K562 (cell line): ENCODE measurements around the gene EYA2. TPM values are rescaled to one million over a fixed set of nuclear protein-coding genes. Genes with fewer than 3 reads are reported as not detected.

Source experiments
- ATAC-seq: fragments of 200-7000 bp; cut with Tn5 transposase; 3 replicates; pipeline ENCODE4 v1.9.1; 2020; ENCODE audit warnings: moderate library complexity
- BruUV-seq: library from RNA; stranded (reverse); fragments of 400-500 nt; replicated peaks from 2 replicates; lab custom pipeline; 2021; lab: Mats Ljungman, UMichigan
- CTCF ChIA-PET: fragments of 300-600 bp; formaldehyde crosslinking; extraction: SDS; loops from one replicate; lab custom pipeline; 2021; ENCODE audit warnings: low intra/inter-chr PET ratio; lab: Yijun Ruan, JAX
- POLR2A ChIA-PET: fragments of 300-600, 350-650 bp; sonication (Branson Sonifier 250); formaldehyde crosslinking; extraction: SDS; loops from one replicate; lab custom pipeline; 2021; ENCODE audit warnings: antibody characterized with exemption, inconsistent platforms; lab: Yijun Ruan, JAX
- DNase-seq, 4 experiments: peaks; one replicate each; pipeline versions ENCODE4 v3.0.0 to v3.0.0-alpha.2; 2011 to 2018; ENCODE audit warnings: low spot score in 3 of 4, mixed read lengths in 3 of 4; ENCODE audit errors: extremely low read depth in 1 of 4
- FAIRE-seq: peaks from 2 replicates; lab custom pipeline; 2011; peaks lifted over from hg19 to GRCh38; lab: Jason Lieb, UNC
- H2AFZ ChIP-seq: 2 replicates; pipeline ENCODE4 v1.6.0; 2011; ENCODE audit warnings: low read depth, low read length, control low read depth, inconsistent platforms
- H3K27ac ChIP-seq: fragments of 200-600 bp; 3 replicates; pipeline ENCODE4 v1.8.0; 2011; ENCODE audit warnings: low read depth, mild to moderate bottlenecking, control low read depth, inconsistent platforms, low read length, moderate library complexity, mixed read lengths; ENCODE audit errors: extremely low read depth
- H3K27me3 ChIP-seq, 2 experiments: fragments of 300-600 bp in 1 of 2; 2 replicates in 1 of 2; 3 replicates in 1 of 2; pipeline versions ENCODE4 v1.6.0 to v1.8.0; 2011; ENCODE audit warnings: inconsistent platforms in 2 of 2, low read length in 2 of 2, mild to moderate bottlenecking in 1 of 2, mixed read lengths in 1 of 2, moderate library complexity in 1 of 2; ENCODE audit not compliant: control insufficient read depth in 2 of 2, insufficient read depth in 2 of 2
- H3K36me3 ChIP-seq: fragments of 300-600 bp; 3 replicates; pipeline ENCODE4 v1.8.0; 2011; ENCODE audit warnings: mild to moderate bottlenecking, low read length, inconsistent platforms; ENCODE audit not compliant: control insufficient read depth, insufficient read depth
- H3K4me1 ChIP-seq, 2 experiments: fragments of 200-600 bp in 1 of 2; replicated peaks in 1 of 2; 2 replicates in 1 of 2; 3 replicates in 1 of 2; pipeline versions ENCODE4 v1.5.1 to v1.8.0; 2011; ENCODE audit warnings: inconsistent platforms in 2 of 2, low read length in 2 of 2, mild to moderate bottlenecking in 1 of 2, mixed read lengths in 1 of 2, moderate library complexity in 1 of 2; ENCODE audit not compliant: control insufficient read depth in 2 of 2, insufficient read depth in 2 of 2
- H3K4me2 ChIP-seq: 2 replicates; pipeline ENCODE4 v1.6.1; 2011; ENCODE audit warnings: low read length, control low read depth, inconsistent platforms, mixed read lengths; ENCODE audit not compliant: insufficient read depth
- H3K4me3 ChIP-seq: fragments of 200-600 bp; sonication (generic), shearing (Covaris generic); 2 replicates; pipeline ENCODE4 v1.5.1; 2016; ENCODE audit warnings: control low read depth, inconsistent platforms
- H3K79me2 ChIP-seq: fragments of 200-600 bp; 3 replicates; pipeline ENCODE4 v1.8.0; 2011; ENCODE audit warnings: low read length, inconsistent platforms; ENCODE audit not compliant: control insufficient read depth, insufficient read depth
- H3K9ac ChIP-seq, 2 experiments: 2 replicates each; pipeline versions ENCODE4 v1.6.0 to v1.6.1; 2011; ENCODE audit warnings: low read depth in 2 of 2, low read length in 2 of 2, control low read depth in 1 of 2, inconsistent platforms in 1 of 2, mild to moderate bottlenecking in 1 of 2, mixed read lengths in 1 of 2; ENCODE audit not compliant: insufficient read depth in 1 of 2
- H3K9me1 ChIP-seq: one replicate; pipeline ENCODE4 v1.6.0; 2011; ENCODE audit warnings: inconsistent platforms, mild to moderate bottlenecking, low read length, moderate library complexity; ENCODE audit not compliant: control insufficient read depth, insufficient read depth
- H3K9me3 ChIP-seq: replicated peaks from 2 replicates; pipeline ENCODE4 v1.5.1; 2011; ENCODE audit warnings: low read depth, low read length, inconsistent platforms; ENCODE audit not compliant: control insufficient read depth, insufficient read depth
- H4K20me1 ChIP-seq: replicated peaks from 2 replicates; pipeline ENCODE4 v1.6.1; 2011; ENCODE audit warnings: low read length, inconsistent platforms, mixed read lengths; ENCODE audit not compliant: control insufficient read depth, insufficient read depth
- CBX8 ChIP-seq: fragments of 200-600 bp; sonication (generic); IDR thresholded peaks from 2 replicates; pipeline ENCODE4 v1.6.1; 2012; ENCODE audit warnings: borderline replicate concordance, mixed run types, low read depth, mild to moderate bottlenecking, moderate library complexity, mixed read lengths, low read length, control low read depth, inconsistent platforms; ENCODE audit not compliant: poor library complexity, severe bottlenecking; ENCODE audit errors: extremely low read depth
- CTBP1 ChIP-seq: fragments of 450-650 bp; IDR thresholded peaks from 2 replicates; pipeline ENCODE4 v1.6.1; 2016; ENCODE audit warnings: borderline replicate concordance
- HDAC2 ChIP-seq: fragments of 450-650 bp; IDR thresholded peaks from 2 replicates; pipeline ENCODE4 v1.6.1; 2016; ENCODE audit warnings: mild to moderate bottlenecking
- HNRNPL ChIP-seq: fragments of 200-400 bp; formaldehyde crosslinking; IDR thresholded peaks from 2 replicates; pipeline ENCODE4 v1.6.1; 2017; ENCODE audit warnings: low read depth, mild to moderate bottlenecking, low read length
- RREB1 ChIP-seq: fragments of 250-450 bp; sonication (Bioruptor Pico); IDR thresholded peaks from 2 replicates; pipeline ENCODE4 v1.4.0; 2020
- TBL1XR1 ChIP-seq, 2 experiments: IDR thresholded peaks; 2 replicates each; pipeline ENCODE4 v1.6.1; 2012; ENCODE audit warnings: improper control_type of control experiment in 2 of 2, low read length in 2 of 2, mild to moderate bottlenecking in 1 of 2
- ZNF212 ChIP-seq: fragments of 450-650 bp; formaldehyde crosslinking; IDR thresholded peaks from 2 replicates; pipeline ENCODE4 v1.4.0; 2020; ENCODE audit warnings: mild to moderate bottlenecking
- ZNF431 ChIP-seq: sonication (generic); formaldehyde crosslinking; IDR thresholded peaks from 2 replicates; pipeline ENCODE4 v1.8.0; 2022; ENCODE audit warnings: mild to moderate bottlenecking, missing genetic modification reagents
- ZSCAN29 ChIP-seq: fragments of 450-650 bp; IDR thresholded peaks from 2 replicates; pipeline ENCODE4 v1.6.1; 2017
- WGBS: fragments of 100-300 bp; shearing (Covaris generic); methylation state at CpG from one replicate; pipeline ENCODE4 v1.1.6; 2016; ENCODE audit warnings: low coverage, mixed read lengths; ENCODE audit not compliant: insufficient coverage; ENCODE audit errors: missing lambda C conversion rate; 5-methylcytosine and 5-hydroxymethylcytosine counted together
- in situ Hi-C: fragments of 300-500 bp; cut with MboI; formaldehyde crosslinking; loops from 4 replicates; pipeline ENCODE4 v1.15.0; 2018; ENCODE audit warnings: inconsistent platforms, mixed read lengths
- intact Hi-C: fragments of 100-400 bp; cut with micrococcal nuclease; formaldehyde crosslinking; loops from 2 replicates; pipeline ENCODE4 v1.14.2; 2022
- polyA plus RNA-seq, 8 experiments: library from polyadenylated mRNA; depleted of rRNA in 4 of 8; stranded (reverse) in 5 of 8; unstranded in 3 of 8; fragments of >200 nt; fragmentation: Nextera tagmentation in 2 of 8; fragmentation: Illumina TruSeq in 1 of 8; extraction: Ambion mirVana in 2 of 8; extraction: Trizol in 1 of 8; gene quantifications; 2 replicates each; pipeline versions ENCODE4 v1.2.1 to v1.2.3, GENCODE V29; 2011 to 2014; ENCODE audit warnings: inconsistent platforms in 1 of 8, missing spikeins in 1 of 8
- total RNA-seq, 7 experiments: library from RNA; depleted of rRNA in 6 of 7; stranded (reverse); fragments of >200 nt in 6 of 7; fragmentation: Illumina TruSeq in 2 of 7; extraction: Trizol in 2 of 7; gene quantifications; 2 replicates each; pipeline versions ENCODE4 v1.2.1 to v1.2.3, GENCODE V29; 2011 to 2021; ENCODE audit warnings: low replicate concordance in 1 of 7

EYA2 gene
- total and polyA plus RNA-seq, 9 of the 15 experiments (the other 6 are each of a cell fraction or from before 2014, with no cell fraction given): 0.03 TPM; not detected in 8

- no peaks in the 10 kb centered on the region for H3K9me3 ChIP-seq
- no peak overlapping the region for H3K27ac ChIP-seq
- TF ChIP-seq ZNF212 (CRISPR knock-in tag) (no peak), HDAC2 (no peak), ZSCAN29 (peak; percentile 42; the same call in 1 of the 2 replicates)
- FAIRE-seq: no peak
- H3K4me2 ChIP-seq: no peak overlapping the region
- ATAC-seq: no peak
- ChIA-PET POLR2A (no interaction called here), CTCF (no interaction called here)
- no peaks in the 10 kb centered on the region for H4K20me1 ChIP-seq
- H3K36me3 ChIP-seq: no peaks in the 10 kb centered on the region
- H3K27me3 ChIP-seq: peaks cover 37 to 48% of the 10 kb centered on the region in 2 experiments; a peak in 4 of 5 replicates
- in situ Hi-C loops (no loop called here), intact Hi-C loops (no loop called here)
- WGBS: 4% methylated on average over 49 of the region's 65 CpGs
- no TSS peak for BruUV-seq
- DNase-seq: no peak
- no peak overlapping the region for H2AFZ ChIP-seq
- H3K9ac ChIP-seq: no peak overlapping the region
- no peaks in the 10 kb centered on the region for H3K79me2 ChIP-seq
- no peaks in the 10 kb centered on the region for H3K4me1 ChIP-seq
- H3K9me1 ChIP-seq: no peaks in the 10 kb centered on the region
- H3K4me3 ChIP-seq: no peak overlapping the region
Measured at GRCh38 chr20:46894971-46895905, 595 bp downstream of the EYA2 start.

DNA sequence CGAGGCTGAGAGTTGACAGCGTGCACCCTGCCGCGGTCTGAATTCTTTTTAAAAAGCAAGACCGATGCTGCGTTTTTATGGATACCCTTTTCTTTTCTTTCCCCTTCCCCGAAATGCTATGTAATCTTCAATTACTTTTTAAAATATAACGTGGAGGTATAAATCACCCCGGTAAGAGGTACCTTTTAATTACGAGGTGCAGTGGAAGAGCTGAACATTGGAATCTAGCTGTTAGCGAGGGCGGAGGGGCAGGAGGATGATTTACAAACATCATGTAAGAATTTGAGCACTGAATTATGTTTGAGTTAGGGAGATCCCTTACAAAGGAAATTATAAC, 1.2 kb downstream of the EYA2 start:
- DNase-seq: no peak
- no TSS peak for BruUV-seq
- no peaks in the 10 kb centered on the region for H3K79me2 ChIP-seq
- CTCF ChIA-PET: no interaction called here
- ATAC-seq: no peak
- no peak overlapping the region for H3K27ac ChIP-seq
- H3K4me2 ChIP-seq: no peak overlapping the region
- no peaks in the 10 kb centered on the region for H3K36me3 ChIP-seq
- H3K9me1 ChIP-seq: no peaks in the 10 kb centered on the region
- H3K27me3 ChIP-seq: peaks cover 43 to 51% of the 10 kb centered on the region in 2 experiments; a peak in 4 of 5 replicates
- no peak overlapping the region for H3K9ac ChIP-seq
- in situ Hi-C loops (no loop called here), intact Hi-C loops (no loop called here)
- H3K4me1 ChIP-seq: no peaks in the 10 kb centered on the region
- H2AFZ ChIP-seq: no peak overlapping the region
- no peak overlapping the region for H3K4me3 ChIP-seq
- H3K9me3 ChIP-seq: no peaks in the 10 kb centered on the region
- POLR2A ChIA-PET: no interaction called here
- FAIRE-seq: no peak
- 4% methylated on average over 12 of the region's 12 CpGs for WGBS
- no peaks in the 10 kb centered on the region for H4K20me1 ChIP-seq
- no peak for TF ChIP-seq HNRNPL
- no peak for TF ChIP-seq ZNF431 (CRISPR knock-in tag)
- TF ChIP-seq TBL1XR1 (IDR thresholded peaks at IDR 0.05; ENCODE audit: low read length in 2 of 2): no peak
- no peak for TF ChIP-seq CBX8
- TF ChIP-seq RREB1 (CRISPR knock-in tag): no peak
- no peak for TF ChIP-seq CTBP1
